Memory B cell (primary cell): ENCODE measurements around the gene NRDC.
"Not testable (repeated sequence)": the region's sequence is repeated elsewhere in the genome, so short reads cannot be mapped to it uniquely, and the experiment has no call there.

ENCODE experiments used
- ATAC-seq: fragments of 150-1000 bp; cut with Tn5 transposase; 2 replicates; pipeline ENCODE4 v1.10.0; 2021; ENCODE audit warnings: low read depth, mild to moderate bottlenecking, moderate library complexity
- DNase-seq, 2 donors: peaks; one replicate each; pipeline ENCODE4 v3.0.0; 2022; ENCODE audit warnings: low spot score in 2 of 2
- H3K27ac Mint-ChIP-seq: one replicate; pipeline ENCODE4 v1.8.0; 2022; ENCODE audit warnings: mild to moderate bottlenecking, moderate library complexity, mixed read lengths
- H3K27me3 Mint-ChIP-seq: one replicate; pipeline ENCODE4 v1.8.0; 2022; ENCODE audit warnings: mixed read lengths
- H3K36me3 Mint-ChIP-seq: one replicate; pipeline ENCODE4 v1.8.0; 2022; ENCODE audit warnings: mild to moderate bottlenecking, mixed read lengths
- H3K4me1 Mint-ChIP-seq: one replicate; pipeline ENCODE4 v1.8.0; 2022; ENCODE audit warnings: mixed read lengths
- H3K4me3 Mint-ChIP-seq: one replicate; pipeline ENCODE4 v1.8.0; 2022; ENCODE audit warnings: mild to moderate bottlenecking, moderate library complexity, mixed read lengths
- H3K9me3 Mint-ChIP-seq: one replicate; pipeline ENCODE4 v1.8.0; 2022; ENCODE audit warnings: mixed read lengths

Gene NRDC

GRCh38 chr1:51847294-51847920, 31.1 kb downstream of the NRDC start:
- H3K27ac Mint-ChIP-seq, result no peak overlapping the region
- peaks cover 5% of the 10 kb centered on the region for H3K36me3 Mint-ChIP-seq
- H3K4me1 Mint-ChIP-seq, result peaks cover 12% of the 10 kb centered on the region
- H3K27me3 Mint-ChIP-seq, result no peaks in the 10 kb centered on the region
- no peak overlapping the region for H3K4me3 Mint-ChIP-seq
- H3K9me3 Mint-ChIP-seq, result no peaks in the 10 kb centered on the region
- ATAC-seq, result no peak
- no peak for DNase-seq

GRCh38 chr1:51843948-51844347, 34.6 kb downstream of the NRDC start:
- no peak for DNase-seq
- ATAC-seq, result no peak
- Mint-ChIP-seq H3K36me3 (peaks cover 12% of the 10 kb centered on the region), H3K4me1 (peaks cover 15% of the 10 kb centered on the region), H3K4me3 (no peak overlapping the region), H3K27ac (no peak overlapping the region), H3K9me3 (no peaks in the 10 kb centered on the region), H3K27me3 (no peaks in the 10 kb centered on the region)

- Mint-ChIP-seq H3K4me3 (no peak overlapping the region), H3K4me1 (peaks cover 15% of the 10 kb centered on the region), H3K36me3 (peaks cover 17% of the 10 kb centered on the region), H3K27me3 (no peaks in the 10 kb centered on the region), H3K27ac (no peak overlapping the region), H3K9me3 (no peaks in the 10 kb centered on the region)
- DNase-seq (no peak), ATAC-seq (no peak)
Observed at GRCh38 chr1:51842261-51842660, 36.3 kb downstream of the NRDC start.

- Mint-ChIP-seq H3K27ac (no peak overlapping the region), H3K4me3 (no peak overlapping the region), H3K9me3 (no peaks in the 10 kb centered on the region), H3K27me3 (no peaks in the 10 kb centered on the region), H3K36me3 (peaks cover 13% of the 10 kb centered on the region), H3K4me1 (peaks cover 15% of the 10 kb centered on the region)
- DNase-seq (no peak), ATAC-seq (no peak)
Observed at GRCh38 chr1:51840743-51841461, 37.6 kb downstream of the NRDC start.

- no peak overlapping the region for H3K4me3 Mint-ChIP-seq
- H3K4me1 Mint-ChIP-seq, result peaks cover 13% of the 10 kb centered on the region
- peaks cover 13% of the 10 kb centered on the region for H3K36me3 Mint-ChIP-seq
- no peak for ATAC-seq
- H3K27me3 Mint-ChIP-seq, result no peaks in the 10 kb centered on the region
- no peaks in the 10 kb centered on the region for H3K9me3 Mint-ChIP-seq
- no peak overlapping the region for H3K27ac Mint-ChIP-seq
- no peak for DNase-seq
Observed at GRCh38 chr1:51840182-51840581, 38.3 kb downstream of the NRDC start.

- Mint-ChIP-seq H3K27ac (no peak overlapping the region), H3K36me3 (peaks cover 13% of the 10 kb centered on the region), H3K4me1 (peaks cover 8% of the 10 kb centered on the region), H3K9me3 (no peaks in the 10 kb centered on the region), H3K27me3 (no peaks in the 10 kb centered on the region), H3K4me3 (no peak overlapping the region)
- DNase-seq (no peak), ATAC-seq (no peak)
Observed at GRCh38 chr1:51839094-51839493, 39.4 kb downstream of the NRDC start.

- no peaks in the 10 kb centered on the region for H3K27me3 Mint-ChIP-seq
- H3K4me1 Mint-ChIP-seq, result peaks cover 5% of the 10 kb centered on the region
- no peak overlapping the region for H3K27ac Mint-ChIP-seq
- H3K4me3 Mint-ChIP-seq, result no peak overlapping the region
- H3K9me3 Mint-ChIP-seq, result no peaks in the 10 kb centered on the region
- DNase-seq, result no peak
- ATAC-seq, result no peak
- H3K36me3 Mint-ChIP-seq, result peaks cover 14% of the 10 kb centered on the region
Observed at GRCh38 chr1:51837243-51837642, 41.3 kb downstream of the NRDC start.

- DNase-seq (no peak), ATAC-seq (no peak)
- H3K9me3 Mint-ChIP-seq, result no peaks in the 10 kb centered on the region
- no peak overlapping the region for H3K4me3 Mint-ChIP-seq
- no peaks in the 10 kb centered on the region for H3K27me3 Mint-ChIP-seq
- no peak overlapping the region for H3K27ac Mint-ChIP-seq
- H3K4me1 Mint-ChIP-seq, result no peaks in the 10 kb centered on the region
- H3K36me3 Mint-ChIP-seq, result peaks cover 13% of the 10 kb centered on the region
Observed at GRCh38 chr1:51833700-51834099, 44.8 kb downstream of the NRDC start.

GRCh38 chr1:51829058-51829457, 49.5 kb downstream of the NRDC start:
- H3K4me1 Mint-ChIP-seq, result no peaks in the 10 kb centered on the region
- DNase-seq, result no peak
- H3K36me3 Mint-ChIP-seq, result peaks cover 11% of the 10 kb centered on the region
- no peak overlapping the region for H3K27ac Mint-ChIP-seq
- ATAC-seq, result no peak
- no peaks in the 10 kb centered on the region for H3K9me3 Mint-ChIP-seq
- no peaks in the 10 kb centered on the region for H3K27me3 Mint-ChIP-seq
- H3K4me3 Mint-ChIP-seq, result no peak overlapping the region

- Mint-ChIP-seq H3K27me3 (no peaks in the 10 kb centered on the region), H3K27ac (peak overlapping the region; percentile 11)
Observed at GRCh38 chr1:51819810-51820209, 58.7 kb downstream of the NRDC start.

GRCh38 chr1:51819021-51819420, 59.5 kb downstream of the NRDC start:
- DNase-seq, H3K27me3 Mint-ChIP-seq, H3K4me3 Mint-ChIP-seq, H3K9me3 Mint-ChIP-seq, H3K27ac Mint-ChIP-seq, H3K4me1 Mint-ChIP-seq, ATAC-seq: not testable (repeated sequence)
- peaks cover 20% of the 10 kb centered on the region for H3K36me3 Mint-ChIP-seq

More at GRCh38 chr1:51819810-51820209, 58.7 kb downstream of the NRDC start:
- no peaks in the 10 kb centered on the region for H3K4me1 Mint-ChIP-seq
- no peak for DNase-seq
- no peak overlapping the region for H3K4me3 Mint-ChIP-seq
- H3K9me3 Mint-ChIP-seq, result no peaks in the 10 kb centered on the region
- peaks cover 17% of the 10 kb centered on the region for H3K36me3 Mint-ChIP-seq
- ATAC-seq, result no peak

- Mint-ChIP-seq H3K9me3 (no peaks in the 10 kb centered on the region), H3K4me3 (no peak overlapping the region), H3K27ac (no peak overlapping the region), H3K27me3 (no peaks in the 10 kb centered on the region), H3K4me1 (no peaks in the 10 kb centered on the region), H3K36me3 (peaks cover 24% of the 10 kb centered on the region)
- no peak for DNase-seq
- no peak for ATAC-seq
Observed at GRCh38 chr1:51818487-51818886, 60.0 kb downstream of the NRDC start.

- no peaks in the 10 kb centered on the region for H3K27me3 Mint-ChIP-seq
- peak overlapping the region; percentile 45 for H3K27ac Mint-ChIP-seq
- no peaks in the 10 kb centered on the region for H3K9me3 Mint-ChIP-seq
- H3K4me3 Mint-ChIP-seq, result no peak overlapping the region
- no peak for ATAC-seq
- H3K36me3 Mint-ChIP-seq, result peaks cover 17% of the 10 kb centered on the region
- no peaks in the 10 kb centered on the region for H3K4me1 Mint-ChIP-seq
- DNase-seq, result no peak
Observed at GRCh38 chr1:51814513-51814912, 64.0 kb downstream of the NRDC start.

GRCh38 chr1:51799372-51799771, 79.2 kb downstream of the NRDC start:
- H3K36me3 Mint-ChIP-seq, result peaks cover 20% of the 10 kb centered on the region
- no peaks in the 10 kb centered on the region for H3K27me3 Mint-ChIP-seq
- no peaks in the 10 kb centered on the region for H3K9me3 Mint-ChIP-seq
- peak overlapping the region; percentile 87 for H3K27ac Mint-ChIP-seq
- no peak overlapping the region for H3K4me3 Mint-ChIP-seq
- peaks cover 4% of the 10 kb centered on the region for H3K4me1 Mint-ChIP-seq
- DNase-seq, result no peak
- peak; percentile 49 for ATAC-seq

- Mint-ChIP-seq H3K27ac (peak overlapping the region; percentile 53), H3K27me3 (no peaks in the 10 kb centered on the region), H3K36me3 (peaks cover 28% of the 10 kb centered on the region), H3K4me1 (no peaks in the 10 kb centered on the region), H3K9me3 (no peaks in the 10 kb centered on the region), H3K4me3 (no peak overlapping the region)
- ATAC-seq (no peak), DNase-seq (no peak)
Observed at GRCh38 chr1:51794868-51795267, 83.7 kb downstream of the NRDC start.
